ENCODE results near the gene ICOS. TPM values are rescaled to one million over a fixed set of nuclear protein-coding genes. Genes with fewer than 3 reads are reported as not detected.

The ICOS gene
- total and polyA plus RNA-seq, 4 donors, result 0.10 to 0.49 TPM; not detected in 2

DNA sequence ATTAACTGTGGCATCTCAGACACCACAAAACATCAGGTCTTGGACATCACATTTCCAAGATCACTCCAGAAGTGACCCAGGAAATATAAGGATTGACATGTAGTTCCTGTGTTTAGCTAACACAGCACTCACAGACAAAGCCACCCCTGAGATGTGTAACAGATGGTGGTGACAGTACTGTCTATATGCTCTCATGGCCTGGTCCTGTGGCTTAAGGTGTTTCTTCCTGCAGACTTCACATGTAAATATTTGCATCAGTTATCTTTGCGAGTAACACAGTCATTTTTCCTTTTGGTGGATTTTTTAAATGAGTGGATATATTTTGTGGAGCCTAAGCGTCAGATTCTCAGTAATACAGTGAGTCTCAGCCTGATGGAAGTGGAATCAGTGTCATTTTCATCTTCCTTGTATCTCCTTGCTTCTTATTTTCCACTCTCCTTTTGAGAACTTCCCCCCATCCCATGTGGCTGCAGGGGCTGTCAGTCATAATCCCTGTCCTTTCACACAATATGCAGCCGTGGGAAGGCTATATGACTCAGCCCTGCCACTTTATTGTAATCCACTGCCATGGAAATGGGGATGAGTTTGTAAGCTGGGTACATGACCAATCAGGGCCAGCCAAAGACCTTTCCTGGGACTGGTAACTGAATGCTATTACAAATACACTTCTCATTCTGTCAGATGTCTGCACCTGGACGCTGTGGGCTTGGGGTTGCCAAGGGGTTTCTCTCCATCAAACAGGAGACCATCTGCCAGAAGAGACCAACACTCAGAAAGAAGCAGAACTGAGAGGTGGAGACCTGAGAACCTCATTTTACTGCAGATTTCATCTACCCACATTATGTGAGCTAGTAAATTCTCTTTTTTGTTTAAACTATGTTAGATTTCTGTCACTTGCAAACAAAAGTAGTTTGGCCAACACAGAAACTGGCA is 74.3 kb downstream of the ICOS start:
- Histone ChIP-seq H3K4me1 (ENCODE audit: control insufficient read depth in 1 of 2, insufficient read depth in 2 of 2, low read length in 2 of 2) (peaks cover 0 to 2% of the 10 kb centered on the region in 2 donors), H3K4me3 (ENCODE audit: low read length in 2 of 2) (no peak overlapping the region), H3K27ac (ENCODE audit: low read depth in 1 of 2, low read length in 2 of 2) (peak overlapping the region in 1 of 2 donors; percentile 11), H3K9me3 (ENCODE audit: control insufficient read depth, low read length) (no peaks in the 10 kb centered on the region), H3K27me3 (ENCODE audit: control insufficient read depth in 1 of 2, insufficient read depth in 2 of 2, low read length in 1 of 2) (no peaks in the 10 kb centered on the region), H3K36me3 (ENCODE audit: control insufficient read depth in 1 of 2, insufficient read depth in 2 of 2, low read length in 1 of 2) (no peaks in the 10 kb centered on the region)
- 82 to 85% methylated on average over 4 of the region's 4 CpGs for WGBS, 2 donors
- DNase-seq, result no peak
- ATAC-seq (ENCODE audit: low FRiP score), result no peak
- intact Hi-C loops (cut with DNase I), result loop anchor here in 1 of 2 donors (10.0 kb wide), 1 partner anchor 56 kb away; no protein-coding TSS in a partner anchor

Other genes starting within 250 kb of the ICOS start
- gene CD28, start 230.1 kb upstream of the ICOS start, total RNA-seq, result 10 to 100 TPM in 1 of 2 donors, 1 to 10 TPM in 1; 7.4 to 11.0 TPM
- 1 to 10 TPM; 1.0 to 4.0 TPM for gene CD28, start 230.1 kb upstream of the ICOS start, polyA plus RNA-seq
- 1 to 10 TPM in 1 of 2 donors, under 1 TPM in 1; 0.30 to 1.8 TPM for gene CTLA4, start 69.0 kb upstream of the ICOS start, total RNA-seq
- not detected for gene CTLA4, start 69.0 kb upstream of the ICOS start, polyA plus RNA-seq